HG03045 (cell line): ENCODE measurements around the gene DDX52.

ENCODE experiments used
- ATAC-seq: cut with Tn5 transposase; IDR thresholded peaks from one replicate; pipeline ENCODE4 v1.9.1; 2021; ENCODE audit warnings: mild to moderate bottlenecking, moderate library complexity; ENCODE audit not compliant: unreplicated experiment

Gene DDX52

GRCh38 chr17:37598145-37598544, 45.1 kb downstream of the DDX52 start:
- ATAC-seq, result no peak

DNA sequence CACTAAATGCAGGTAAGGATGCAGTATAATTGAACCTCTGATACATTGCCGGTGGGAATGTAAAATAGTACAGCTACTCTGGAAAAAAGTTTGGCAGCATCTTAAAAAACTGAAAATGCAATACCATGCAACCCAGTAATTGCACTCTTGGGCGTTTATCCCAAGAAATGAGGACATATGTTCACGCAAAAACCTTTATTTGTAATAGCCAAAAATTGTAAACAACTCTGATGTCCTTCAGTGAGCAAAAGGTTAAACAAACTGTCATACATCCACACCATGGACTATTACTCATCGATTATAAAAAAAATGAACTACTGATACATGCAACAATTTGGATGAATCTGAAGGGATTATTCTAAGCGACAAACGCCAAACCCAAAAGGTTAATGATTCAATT, 51.0 kb downstream of the DDX52 start:
- no peak for ATAC-seq

DNA sequence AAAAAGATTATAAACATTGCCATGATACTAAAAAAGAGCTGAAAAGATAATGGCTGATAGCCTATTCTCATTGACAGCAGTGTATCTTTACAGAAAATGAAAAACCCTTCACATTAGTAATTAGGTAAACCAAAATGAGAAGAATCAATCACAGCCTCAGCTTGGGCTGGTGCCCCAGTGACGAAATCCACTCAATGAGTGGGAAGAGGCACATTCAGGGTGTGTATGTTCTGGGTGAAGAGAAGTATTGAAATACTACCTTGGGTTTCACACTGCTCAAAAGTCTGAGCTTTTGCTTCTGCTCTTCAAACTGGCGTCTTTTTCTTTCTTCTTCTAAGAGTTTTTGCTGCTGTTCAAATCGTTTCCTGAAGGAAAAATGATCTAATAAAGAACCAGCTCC, 58.2 kb downstream of the DDX52 start:
- no peak for ATAC-seq

- no peak for ATAC-seq
Observed at GRCh38 chr17:37576281-37576680, 67.0 kb downstream of the DDX52 start.

GRCh38 chr17:37574427-37574826, 68.8 kb downstream of the DDX52 start:
- ATAC-seq, result no peak

DNA sequence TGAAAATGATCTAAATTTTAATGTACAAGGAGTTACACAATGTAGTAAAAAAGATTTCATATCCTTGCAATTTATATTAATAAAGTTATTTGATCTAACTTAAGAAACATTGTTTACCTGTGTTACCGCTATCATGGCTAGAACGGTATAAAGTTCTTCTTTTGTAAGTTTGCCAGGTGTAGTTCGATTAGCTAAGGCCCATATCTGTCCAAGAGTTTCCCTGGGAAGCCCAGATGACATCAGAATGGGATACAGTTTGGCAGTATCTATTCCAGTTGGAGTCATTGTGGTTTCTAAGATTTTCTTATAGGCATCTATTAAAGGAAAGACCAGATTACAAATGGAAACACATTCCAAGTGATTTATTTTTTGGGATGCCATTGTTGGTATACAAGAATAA, 71.6 kb downstream of the DDX52 start:
- no peak for ATAC-seq

GRCh38 chr17:37570527-37571093, 72.6 kb downstream of the DDX52 start:
- no peak for ATAC-seq

- ATAC-seq, result no peak
Observed at GRCh38 chr17:37568350-37569053, 74.7 kb downstream of the DDX52 start.

- no peak for ATAC-seq
Observed at GRCh38 chr17:37567538-37567937, 75.7 kb downstream of the DDX52 start.

- no peak for ATAC-seq
Observed at GRCh38 chr17:37567137-37567536, 76.1 kb downstream of the DDX52 start.

GRCh38 chr17:37564252-37564651, 79.0 kb downstream of the DDX52 start:
- no peak for ATAC-seq

- ATAC-seq, result no peak
Observed at GRCh38 chr17:37562016-37562745, 81.1 kb downstream of the DDX52 start.
